GM18499 (cell line): Measurements from ENCODE around the gene ZFP64.
"Not testable (repeated sequence)": the region's sequence is repeated elsewhere in the genome, so short reads cannot be mapped to it uniquely, and the experiment has no call there.

Experiments
- ATAC-seq: cut with Tn5 transposase; IDR thresholded peaks from one replicate; pipeline ENCODE4 v1.9.1; 2021; ENCODE audit warnings: moderate number of reproducible peaks; ENCODE audit not compliant: insufficient read depth, unreplicated experiment

ZFP64 gene

DNA sequence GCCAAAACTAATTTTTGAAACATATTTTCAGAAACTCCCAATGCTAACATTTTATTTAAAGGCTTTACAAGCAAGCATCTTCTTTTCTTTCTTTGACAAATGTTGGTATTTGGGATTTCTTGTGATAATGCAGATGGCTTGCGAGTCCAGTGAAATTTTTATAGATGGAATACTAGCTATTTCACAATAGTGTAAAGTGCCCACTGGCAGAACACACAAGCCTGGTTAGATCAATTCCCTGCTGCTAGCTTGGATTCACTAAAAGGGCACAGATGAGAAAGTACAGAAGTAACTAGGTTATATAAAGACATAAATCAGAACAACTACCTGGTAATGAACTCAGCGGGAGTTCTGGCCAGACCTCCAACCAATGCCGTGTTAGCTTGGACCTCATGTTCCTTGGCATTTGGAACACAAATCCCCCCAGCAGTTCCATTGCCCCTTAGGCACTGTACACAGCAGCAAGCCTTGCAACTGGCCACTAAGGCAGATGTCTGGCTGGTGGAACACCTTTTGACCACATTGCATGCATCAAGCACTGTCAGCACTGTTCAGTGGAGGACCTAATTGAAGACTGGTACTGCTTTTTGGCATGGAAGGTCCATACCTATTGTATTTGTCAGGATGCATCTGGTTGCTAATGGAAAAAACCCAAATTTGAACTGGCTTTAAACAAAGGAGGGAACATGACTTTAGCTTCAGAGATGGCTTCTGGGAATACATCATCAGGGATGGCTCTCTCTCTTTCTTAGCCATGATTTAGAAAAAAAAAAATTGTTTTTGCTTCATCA is 15.6 kb upstream of the ZFP64 start:
- no peak for ATAC-seq

DNA sequence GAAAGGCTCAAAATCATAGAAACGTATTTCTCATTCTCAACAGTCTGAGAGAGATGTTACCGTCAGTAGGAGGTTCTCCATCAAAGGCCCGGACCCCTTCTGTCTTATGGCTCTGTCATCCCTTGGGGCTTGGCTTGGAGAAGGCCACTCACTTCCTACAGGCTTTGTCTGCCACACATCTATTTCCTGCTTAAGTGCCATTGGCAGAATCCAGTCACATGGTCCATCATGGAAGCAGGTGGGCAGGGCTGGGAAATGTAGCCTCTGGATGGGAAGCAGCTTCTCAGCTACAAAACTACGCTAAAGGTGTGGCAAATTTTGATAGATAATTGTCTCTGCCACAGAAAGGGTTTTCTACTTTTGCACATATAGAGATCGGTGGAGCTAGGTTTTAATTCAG is 12.6 kb upstream of the ZFP64 start:
- ATAC-seq, result no peak

GRCh38 chr20:52201395-52201794 is 9.8 kb upstream of the ZFP64 start:
- ATAC-seq, result no peak

DNA sequence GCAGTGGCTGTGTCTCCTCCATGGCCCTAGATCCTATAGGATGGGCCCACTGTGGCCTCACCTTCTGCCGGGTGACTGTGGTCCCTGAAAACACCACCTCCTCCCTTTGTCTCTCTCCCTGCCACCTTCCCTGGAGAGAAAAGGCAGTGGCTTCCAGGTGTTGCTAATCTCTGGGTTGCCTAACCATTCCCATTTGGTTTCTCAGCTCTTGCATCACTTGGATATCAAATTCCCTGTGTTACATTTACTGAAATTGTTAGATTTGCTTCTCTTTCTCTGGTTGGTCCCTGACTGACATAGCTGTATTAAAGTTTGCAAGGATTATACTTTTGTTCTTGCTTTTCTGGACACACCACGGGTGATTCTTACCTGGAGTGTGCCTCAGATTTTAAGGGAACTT is 9.3 kb upstream of the ZFP64 start:
- no peak for ATAC-seq

DNA sequence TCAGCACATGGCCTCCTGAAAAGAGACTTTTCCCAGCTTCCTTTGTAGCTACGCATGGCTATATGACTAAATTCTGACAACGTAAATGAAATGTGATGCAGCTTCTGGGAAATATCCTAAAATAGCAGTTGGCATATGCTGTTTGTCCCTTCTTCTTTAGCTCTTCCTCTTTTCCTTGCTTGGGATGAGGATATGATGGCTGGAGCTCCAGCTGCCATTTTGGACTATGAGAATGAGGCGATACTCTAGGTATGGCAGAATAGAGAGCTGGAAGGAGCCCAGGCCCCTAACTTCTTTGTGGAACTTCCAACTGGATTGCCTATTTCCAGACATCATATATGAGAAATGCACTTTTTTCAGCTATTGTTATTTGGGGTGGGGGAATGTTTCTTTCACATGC is 5.3 kb upstream of the ZFP64 start:
- no peak for ATAC-seq

DNA sequence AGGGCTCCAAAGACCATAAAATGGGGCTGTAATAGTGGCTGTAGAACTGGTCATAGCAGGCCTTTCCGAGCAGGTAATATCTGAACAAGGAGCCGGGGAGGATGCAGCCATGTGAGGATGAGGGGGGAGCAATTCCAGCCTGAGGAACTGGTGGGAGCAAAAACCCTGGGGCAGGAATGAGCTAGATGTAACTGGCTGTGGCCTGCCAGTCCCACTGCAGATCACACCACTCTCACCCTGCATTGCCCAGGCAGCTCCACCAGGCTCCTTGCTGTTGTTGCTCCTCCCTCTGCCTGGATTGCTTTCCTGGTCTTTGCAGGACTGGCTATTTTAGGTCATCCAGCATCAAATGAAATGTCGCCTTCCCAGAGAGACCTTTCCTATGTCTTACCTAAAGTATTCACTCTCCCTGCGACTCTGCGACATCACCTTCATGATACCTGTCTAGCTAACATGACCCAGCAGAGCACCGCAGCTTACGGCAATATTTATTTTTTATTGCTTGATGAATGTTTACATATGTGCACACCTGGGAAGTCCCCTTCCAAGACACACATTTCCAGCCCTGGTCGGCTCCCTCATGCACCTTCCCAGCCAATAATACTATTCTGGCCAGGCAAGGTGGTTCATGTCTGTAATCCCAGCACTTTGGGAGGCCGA is 2.4 kb upstream of the ZFP64 start:
- no peak for ATAC-seq

GRCh38 chr20:52193133-52193532 is 1.6 kb upstream of the ZFP64 start:
- ATAC-seq, result no peak

DNA sequence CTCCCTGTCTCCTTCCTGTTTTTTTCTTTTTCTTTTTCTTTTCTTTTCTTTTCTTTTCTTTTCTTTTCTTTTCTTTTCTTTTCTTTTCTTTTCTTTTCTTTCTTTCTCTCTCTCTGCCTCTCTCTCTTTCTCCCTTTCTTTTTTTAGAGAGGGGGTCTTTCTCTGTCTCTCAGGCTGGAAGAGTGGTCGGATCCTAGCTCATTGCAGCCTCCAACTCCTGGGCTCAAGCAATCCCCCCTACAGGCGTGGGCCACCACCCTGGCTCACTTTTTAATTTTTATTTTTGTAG is 1.1 kb upstream of the ZFP64 start:
- ATAC-seq, result not testable (repeated sequence)

GRCh38 chr20:52191916-52192718 is 538 bp upstream of the ZFP64 start:
- ATAC-seq, result peak; percentile 46

DNA sequence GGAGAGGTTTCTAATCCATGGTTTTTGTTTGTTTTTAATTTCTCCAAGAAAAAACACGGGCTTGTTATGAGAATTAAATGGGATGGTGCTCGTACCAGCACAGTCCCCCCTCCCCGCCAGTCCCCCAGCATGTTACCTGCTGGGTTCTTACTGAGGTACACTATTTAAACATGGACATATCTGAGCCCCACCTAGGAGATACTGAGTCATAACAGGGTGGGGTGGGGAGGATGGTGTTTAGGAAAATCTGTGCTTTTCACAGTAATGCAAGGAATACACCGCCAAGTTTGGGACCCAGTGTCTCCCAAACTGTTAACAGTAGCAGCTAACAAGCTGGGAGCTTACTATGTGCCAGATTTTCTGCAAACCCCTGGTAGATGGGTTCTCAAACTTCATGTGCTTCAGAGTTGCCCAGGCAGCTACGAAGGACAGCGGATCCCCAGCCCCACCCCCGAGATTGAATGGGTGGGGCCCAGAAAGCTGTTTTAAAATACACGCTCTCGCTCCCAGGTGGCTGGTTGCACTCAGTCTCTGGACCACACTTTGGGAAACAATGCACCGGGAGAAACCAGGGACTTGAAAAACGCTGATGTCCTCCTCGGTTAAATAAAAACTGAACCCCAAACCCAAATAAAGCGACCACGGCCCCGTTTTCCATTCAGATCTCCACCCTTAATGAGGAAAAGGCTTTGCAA is 995 bp downstream of the ZFP64 start:
- ATAC-seq, result no peak

DNA sequence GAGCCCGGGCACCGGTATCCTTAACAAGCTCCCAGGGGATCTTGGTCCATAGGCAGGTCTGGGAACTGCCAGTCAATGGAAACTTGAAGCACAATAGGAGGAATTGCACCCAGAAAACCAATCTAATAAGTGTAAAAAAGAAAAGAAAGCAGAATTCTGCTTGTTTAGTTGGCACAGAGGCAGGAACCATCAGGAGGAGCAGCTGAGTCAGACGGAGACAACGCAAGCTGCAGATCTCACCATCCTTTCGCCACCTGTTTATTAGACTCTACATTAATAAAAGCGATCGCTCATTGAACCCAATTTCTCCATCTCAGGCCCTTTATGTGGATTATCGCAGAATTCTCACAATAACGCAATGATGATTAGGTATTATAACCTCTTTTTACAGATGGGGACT is 9.8 kb downstream of the ZFP64 start:
- ATAC-seq, result no peak

GRCh38 chr20:52180180-52180840 is 11.3 kb downstream of the ZFP64 start:
- ATAC-seq, result no peak

DNA sequence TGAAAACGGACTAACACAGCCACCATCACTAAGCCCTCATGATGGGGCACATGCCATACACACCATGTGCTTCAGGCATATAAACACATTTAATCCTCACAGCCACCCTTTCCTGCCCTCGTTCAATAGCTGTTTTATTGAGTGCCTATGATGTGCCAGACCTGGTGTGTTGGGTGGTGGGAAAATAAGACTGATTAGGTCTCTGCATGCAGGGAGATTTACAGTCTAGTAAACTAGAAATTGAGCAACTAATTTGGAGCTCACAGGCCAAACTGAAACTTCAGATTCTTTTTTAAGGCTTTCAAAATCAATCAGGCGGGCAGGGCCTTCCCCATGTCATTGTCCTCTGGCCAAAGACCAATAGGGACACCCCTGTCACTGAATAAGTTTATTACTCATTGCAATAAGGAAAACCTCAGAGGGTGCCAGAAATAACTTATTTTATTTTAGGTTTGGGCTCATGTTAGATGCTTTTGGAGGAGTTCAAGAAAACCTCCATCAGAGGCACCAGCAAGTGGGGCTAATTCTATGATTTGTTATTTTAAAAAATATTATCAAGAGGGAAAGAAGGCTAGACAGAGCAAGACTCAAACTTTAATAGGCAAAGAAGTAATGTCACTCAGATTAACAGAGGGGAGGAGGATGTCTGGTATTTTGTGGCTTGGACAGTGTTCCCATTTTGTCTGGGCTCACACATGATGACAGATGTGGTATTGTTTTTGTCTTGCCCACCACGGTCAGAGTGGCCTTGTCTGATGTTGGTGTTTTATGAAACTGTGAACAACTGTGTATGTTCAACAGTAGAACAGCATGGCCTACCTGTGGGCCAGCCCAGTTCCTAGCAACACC is 12.0 kb downstream of the ZFP64 start:
- ATAC-seq, result peak; percentile 82

DNA sequence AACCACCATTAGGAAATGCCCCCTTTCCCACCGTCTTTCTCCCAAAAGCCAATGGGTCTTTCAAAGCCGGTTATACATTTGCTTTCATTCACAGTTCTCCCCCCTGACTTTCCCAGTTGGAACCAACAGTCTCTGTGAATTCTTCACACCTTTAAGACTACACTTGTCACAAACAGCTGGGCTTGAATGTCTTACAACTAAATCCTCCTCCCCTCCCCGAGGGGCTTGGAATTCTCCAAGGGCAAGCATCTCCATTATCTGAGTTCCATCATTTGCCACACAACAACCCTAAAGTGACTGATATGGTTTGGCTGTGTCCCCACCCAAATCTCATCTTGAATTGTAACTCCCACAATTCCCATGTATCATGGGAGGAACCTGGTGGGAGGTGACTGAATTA is 12.9 kb downstream of the ZFP64 start:
- no peak for ATAC-seq

DNA sequence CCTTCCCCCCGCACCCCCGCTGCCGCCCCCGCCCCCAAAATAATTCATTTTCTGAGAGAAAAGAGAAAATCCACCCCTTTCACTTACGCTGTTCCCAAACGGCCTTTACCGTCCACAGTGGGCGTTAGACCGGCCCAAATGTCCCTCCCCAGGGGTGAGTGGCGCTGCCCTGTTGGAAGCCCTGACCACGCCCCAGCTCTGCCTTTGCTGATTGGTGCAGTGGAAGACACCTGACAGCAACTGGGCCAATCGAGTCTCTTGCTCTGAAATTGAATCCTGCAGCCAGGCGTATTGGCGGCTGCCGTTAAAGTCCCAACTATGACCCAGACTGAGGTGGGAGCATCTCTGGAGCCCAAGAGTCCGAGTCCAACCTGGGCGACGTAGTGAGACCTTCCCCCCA is 15.7 kb downstream of the ZFP64 start:
- no peak for ATAC-seq

- no peak for ATAC-seq
Observed at GRCh38 chr20:52172392-52173047, 19.1 kb downstream of the ZFP64 start.

GRCh38 chr20:52171025-52171424 is 20.6 kb downstream of the ZFP64 start:
- ATAC-seq, result no peak

- ATAC-seq, result no peak
Observed at GRCh38 chr20:52168116-52168515, 23.5 kb downstream of the ZFP64 start.
